ENCODE measurements around the gene MCU.

DNA sequence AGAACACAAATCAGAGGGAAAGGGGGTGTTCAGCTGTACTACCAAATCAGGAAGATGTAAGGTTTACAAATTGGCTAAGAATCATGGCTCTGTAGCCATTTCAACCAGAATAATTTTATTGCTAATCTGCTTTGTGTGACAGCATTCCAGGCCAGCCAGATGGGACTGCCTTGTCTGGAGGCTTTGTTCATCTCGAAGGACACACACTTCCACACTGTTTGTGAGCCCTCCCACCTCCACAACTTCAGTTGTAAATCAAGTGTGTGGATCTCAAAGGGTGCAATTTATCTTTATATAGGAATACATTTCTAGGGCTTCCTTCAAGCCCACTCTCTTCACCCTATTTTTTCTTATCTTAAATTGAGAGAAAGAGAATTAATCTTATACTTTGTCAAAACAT lies 194.7 kb downstream of the MCU start:
- TF ChIP-seq, protein P1, sequence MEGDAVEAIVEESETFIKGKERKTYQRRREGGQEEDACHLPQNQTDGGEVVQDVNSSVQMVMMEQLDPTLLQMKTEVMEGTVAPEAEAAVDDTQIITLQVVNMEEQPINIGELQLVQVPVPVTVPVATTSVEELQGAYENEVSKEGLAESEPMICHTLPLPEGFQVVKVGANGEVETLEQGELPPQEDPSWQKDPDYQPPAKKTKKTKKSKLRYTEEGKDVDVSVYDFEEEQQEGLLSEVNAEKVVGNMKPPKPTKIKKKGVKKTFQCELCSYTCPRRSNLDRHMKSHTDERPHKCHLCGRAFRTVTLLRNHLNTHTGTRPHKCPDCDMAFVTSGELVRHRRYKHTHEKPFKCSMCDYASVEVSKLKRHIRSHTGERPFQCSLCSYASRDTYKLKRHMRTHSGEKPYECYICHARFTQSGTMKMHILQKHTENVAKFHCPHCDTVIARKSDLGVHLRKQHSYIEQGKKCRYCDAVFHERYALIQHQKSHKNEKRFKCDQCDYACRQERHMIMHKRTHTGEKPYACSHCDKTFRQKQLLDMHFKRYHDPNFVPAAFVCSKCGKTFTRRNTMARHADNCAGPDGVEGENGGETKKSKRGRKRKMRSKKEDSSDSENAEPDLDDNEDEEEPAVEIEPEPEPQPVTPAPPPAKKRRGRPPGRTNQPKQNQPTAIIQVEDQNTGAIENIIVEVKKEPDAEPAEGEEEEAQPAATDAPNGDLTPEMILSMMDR (conservative IDR thresholded peaks at IDR 0.05; ENCODE audit: low read length): no peak
- TF ChIP-seq EZH2phosphoT487 (IDR thresholded peaks at IDR 0.05; ENCODE audit: borderline replicate concordance, low read depth, low read length): no peak
